NCI-H1105 (cell line): ENCODE results near the gene BRICD5.

ENCODE experiments used
- DNase-seq: peaks from one replicate; lab custom pipeline; 2025; lab: John Stamatoyannopoulos, UW

The BRICD5 gene

GRCh38 chr16:2237493-2238149 is 27.0 kb upstream of the BRICD5 start:
- DNase-seq: no peak

- no peak for DNase-seq
Observed at GRCh38 chr16:2237102-2237482, 26.4 kb upstream of the BRICD5 start.

- no peak for DNase-seq
Observed at GRCh38 chr16:2236337-2237101, 25.9 kb upstream of the BRICD5 start, which contains the start of gene DNASE1L2. Gene DNASE1L2 (plus strand): TSS chr16:2236444. CDS start chr16:2236817, 373 bp downstream.

- no peak for DNase-seq
Observed at GRCh38 chr16:2235695-2236336, 25.2 kb upstream of the BRICD5 start.

- no peak for DNase-seq
Observed at GRCh38 chr16:2235234-2235651, 24.6 kb upstream of the BRICD5 start.

- DNase-seq: no peak
Observed at GRCh38 chr16:2234813-2235170, 24.1 kb upstream of the BRICD5 start.

- DNase-seq: no peak
Observed at GRCh38 chr16:2233872-2234812, 23.5 kb upstream of the BRICD5 start.

GRCh38 chr16:2233046-2233775 is 22.5 kb upstream of the BRICD5 start:
- DNase-seq: no peak

GRCh38 chr16:2232094-2232990 is 21.7 kb upstream of the BRICD5 start:
- no peak for DNase-seq

- DNase-seq: no peak
Observed at GRCh38 chr16:2231016-2231931, 20.6 kb upstream of the BRICD5 start.

GRCh38 chr16:2230376-2230775 is 19.7 kb upstream of the BRICD5 start:
- no peak for DNase-seq

- no peak for DNase-seq
Observed at GRCh38 chr16:2229632-2230250, 19.1 kb upstream of the BRICD5 start.

GRCh38 chr16:2229091-2229490 is 18.4 kb upstream of the BRICD5 start:
- no peak for DNase-seq

GRCh38 chr16:2228161-2228824 is 17.6 kb upstream of the BRICD5 start:
- no peak for DNase-seq

GRCh38 chr16:2226918-2227317 is 16.3 kb upstream of the BRICD5 start:
- DNase-seq: no peak

GRCh38 chr16:2226245-2226793 is 15.7 kb upstream of the BRICD5 start:
- DNase-seq: no peak

- no peak for DNase-seq
Observed at GRCh38 chr16:2223942-2224486, 13.4 kb upstream of the BRICD5 start.
